HG02970 (cell line): Measurements from ENCODE around the gene SIPA1.

Source experiments
- ATAC-seq: cut with Tn5 transposase; IDR thresholded peaks from one replicate; pipeline ENCODE4 v1.9.1; 2021; ENCODE audit warnings: mild to moderate bottlenecking, moderate library complexity, moderate number of reproducible peaks; ENCODE audit not compliant: unreplicated experiment, low FRiP score

SIPA1 gene, protein sequence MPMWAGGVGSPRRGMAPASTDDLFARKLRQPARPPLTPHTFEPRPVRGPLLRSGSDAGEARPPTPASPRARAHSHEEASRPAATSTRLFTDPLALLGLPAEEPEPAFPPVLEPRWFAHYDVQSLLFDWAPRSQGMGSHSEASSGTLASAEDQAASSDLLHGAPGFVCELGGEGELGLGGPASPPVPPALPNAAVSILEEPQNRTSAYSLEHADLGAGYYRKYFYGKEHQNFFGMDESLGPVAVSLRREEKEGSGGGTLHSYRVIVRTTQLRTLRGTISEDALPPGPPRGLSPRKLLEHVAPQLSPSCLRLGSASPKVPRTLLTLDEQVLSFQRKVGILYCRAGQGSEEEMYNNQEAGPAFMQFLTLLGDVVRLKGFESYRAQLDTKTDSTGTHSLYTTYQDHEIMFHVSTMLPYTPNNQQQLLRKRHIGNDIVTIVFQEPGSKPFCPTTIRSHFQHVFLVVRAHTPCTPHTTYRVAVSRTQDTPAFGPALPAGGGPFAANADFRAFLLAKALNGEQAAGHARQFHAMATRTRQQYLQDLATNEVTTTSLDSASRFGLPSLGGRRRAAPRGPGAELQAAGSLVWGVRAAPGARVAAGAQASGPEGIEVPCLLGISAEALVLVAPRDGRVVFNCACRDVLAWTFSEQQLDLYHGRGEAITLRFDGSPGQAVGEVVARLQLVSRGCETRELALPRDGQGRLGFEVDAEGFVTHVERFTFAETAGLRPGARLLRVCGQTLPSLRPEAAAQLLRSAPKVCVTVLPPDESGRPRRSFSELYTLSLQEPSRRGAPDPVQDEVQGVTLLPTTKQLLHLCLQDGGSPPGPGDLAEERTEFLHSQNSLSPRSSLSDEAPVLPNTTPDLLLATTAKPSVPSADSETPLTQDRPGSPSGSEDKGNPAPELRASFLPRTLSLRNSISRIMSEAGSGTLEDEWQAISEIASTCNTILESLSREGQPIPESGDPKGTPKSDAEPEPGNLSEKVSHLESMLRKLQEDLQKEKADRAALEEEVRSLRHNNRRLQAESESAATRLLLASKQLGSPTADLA

DNA sequence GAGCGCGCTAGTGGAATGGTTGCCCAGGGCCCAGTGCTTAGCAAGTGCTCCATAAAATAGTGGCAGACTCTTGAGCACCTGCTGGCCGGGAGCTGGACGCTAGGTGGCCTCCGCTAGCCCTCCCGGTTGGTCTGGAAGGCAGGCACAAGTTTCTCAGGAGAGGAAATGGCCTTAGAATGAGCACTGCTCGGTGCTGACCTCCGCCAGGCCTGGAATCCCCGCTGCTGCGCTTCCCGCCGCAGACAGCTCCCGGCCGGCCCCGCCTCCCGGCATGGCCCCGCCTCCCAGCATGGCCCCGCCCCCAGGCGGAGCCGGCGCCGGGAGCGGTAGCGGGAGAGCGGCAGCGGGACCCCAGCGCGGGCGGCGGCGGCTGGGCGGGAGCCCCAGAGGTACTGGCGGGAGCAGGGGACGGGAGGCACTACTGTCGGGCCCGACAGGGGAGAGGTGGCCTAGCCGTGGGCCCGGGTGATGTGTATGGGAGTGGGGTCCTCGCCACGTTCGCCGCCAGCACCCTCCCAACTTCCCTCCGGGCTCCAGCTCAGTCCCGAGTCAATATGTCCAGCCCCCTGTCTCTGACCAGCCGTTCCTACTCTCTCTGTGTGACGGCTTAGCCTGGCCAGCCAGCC lies at the start of gene SIPA1:
Gene SIPA1, plus strand, starts transcription at position 308 of the 626 bp plus-strand sequence. CDS start 2,821 bp downstream, outside the sequence.
- peak; percentile 40 for ATAC-seq

GRCh38 chr11:65588199-65589054 lies 49.5 kb upstream of the SIPA1 start:
- ATAC-seq, result peak; percentile 72

- no peak for ATAC-seq
These were observed 48.3 kb upstream of the SIPA1 start for GRCh38 chr11:65589444-65590239.

- ATAC-seq, result no peak
These were observed 47.6 kb upstream of the SIPA1 start for GRCh38 chr11:65590240-65590738.

GRCh38 chr11:65591939-65592857 lies 45.7 kb upstream of the SIPA1 start:
- no peak for ATAC-seq

- no peak for ATAC-seq
These were observed 44.9 kb upstream of the SIPA1 start for GRCh38 chr11:65592858-65593517.

- no peak for ATAC-seq
These were observed 44.1 kb upstream of the SIPA1 start for GRCh38 chr11:65593518-65594414.

- no peak for ATAC-seq
These were observed 42.8 kb upstream of the SIPA1 start for GRCh38 chr11:65595131-65595530.

GRCh38 chr11:65595543-65596281 lies 42.2 kb upstream of the SIPA1 start, which contains the start of gene KCNK7:
Gene KCNK7 (minus strand): TSS chr11:65595800. CDS start chr11:65595772, 28 bp downstream.
- ATAC-seq, result no peak

GRCh38 chr11:65596520-65596919 lies 41.4 kb upstream of the SIPA1 start:
- no peak for ATAC-seq

- ATAC-seq, result no peak
These were observed 39.6 kb upstream of the SIPA1 start for GRCh38 chr11:65598258-65598699.

DNA sequence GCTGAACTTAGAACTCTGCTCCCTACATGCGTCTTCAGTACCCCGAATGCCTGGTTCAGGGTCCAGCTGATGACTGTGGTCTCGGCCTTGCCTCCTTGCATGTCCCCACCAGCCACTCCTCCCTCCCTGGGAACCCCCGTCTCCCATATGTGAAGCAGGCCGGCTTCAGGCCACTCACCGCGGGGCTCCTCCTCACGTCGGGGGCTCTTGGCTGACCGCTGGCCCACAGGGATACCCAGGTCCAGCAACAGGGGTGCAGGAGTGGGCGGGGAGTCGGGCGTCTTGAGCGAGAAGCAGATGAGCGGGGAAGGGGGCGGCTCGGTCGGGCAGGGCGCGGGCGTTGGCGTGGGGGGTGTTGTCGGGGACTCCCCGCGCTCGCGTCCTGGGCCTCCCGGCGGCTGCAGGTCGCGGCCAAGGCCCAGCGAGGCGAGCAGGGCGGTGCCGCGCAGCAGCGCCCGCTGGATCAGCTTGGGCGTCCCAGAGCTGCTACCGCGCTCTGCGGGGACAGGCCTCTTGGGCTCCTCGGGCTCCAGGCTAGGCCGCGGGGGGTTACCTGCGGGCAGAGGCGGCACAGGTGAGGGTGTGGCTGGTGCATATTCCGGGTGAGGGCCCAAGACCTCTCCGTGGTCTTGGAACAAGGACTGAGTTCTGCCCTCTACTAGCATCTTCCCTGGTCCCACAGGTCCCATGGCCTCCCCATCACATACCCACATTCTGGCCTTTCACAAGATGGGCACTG lies 38.5 kb upstream of the SIPA1 start:
- no peak for ATAC-seq

GRCh38 chr11:65599955-65600246 lies 38.0 kb upstream of the SIPA1 start:
- no peak for ATAC-seq

DNA sequence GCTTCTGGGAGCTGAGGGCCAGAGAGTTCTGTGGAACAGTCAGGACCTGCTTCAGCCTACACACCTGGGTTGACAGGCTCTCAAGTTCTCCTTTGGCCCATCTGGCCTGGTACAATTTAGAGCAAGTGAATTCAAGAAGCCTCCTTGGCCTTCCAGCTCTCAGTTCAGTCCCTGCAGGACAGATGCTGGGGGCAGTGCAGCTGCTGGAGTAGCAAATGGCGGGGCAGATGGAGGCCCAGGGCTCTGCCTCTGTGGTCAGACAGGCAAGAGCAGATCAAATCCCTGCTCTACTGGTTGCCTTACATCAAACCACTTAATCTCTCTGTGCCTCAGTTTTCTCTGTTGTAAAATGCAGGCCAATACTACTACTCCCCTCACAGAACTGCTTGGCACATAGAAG lies 33.6 kb upstream of the SIPA1 start:
- ATAC-seq, result no peak
